ENCODE data around the gene DIP2C.

DIP2C gene

GRCh38 chr10:640673-641045 lies 48.8 kb downstream of the DIP2C start:
- Histone ChIP-seq H3K4me3 (ENCODE audit: low read depth, low read length) (no peak overlapping the region), H2BK5ac (ENCODE audit: low read depth, low read length, poor library complexity) (no peak overlapping the region), H3K23ac (ENCODE audit: low read length) (no peak overlapping the region), H3K27me3 (ENCODE audit: insufficient read depth, low read length) (no peaks in the 10 kb centered on the region), H3K14ac (ENCODE audit: low read length) (no peak overlapping the region), H3K18ac (ENCODE audit: low read length) (no peak overlapping the region), H3K36me3 (ENCODE audit: control insufficient read depth in 1 of 2, insufficient read depth in 2 of 2, low read length in 2 of 2) (no peaks in the 10 kb centered on the region), H2AK5ac (ENCODE audit: low read length) (no peak overlapping the region), H3K79me1 (ENCODE audit: low read length) (no peaks in the 10 kb centered on the region), H4K12ac (ENCODE audit: low read depth, low read length) (no peak overlapping the region), H3K4me1 (ENCODE audit: control insufficient read depth in 1 of 2, insufficient read depth in 2 of 2, low read length in 2 of 2) (peaks cover 3 to 7% of the 10 kb centered on the region in 2 experiments), H3K9ac (ENCODE audit: low read length) (no peak overlapping the region), H4K91ac (ENCODE audit: low read depth, low read length) (no peak overlapping the region), H2AFZ (ENCODE audit: insufficient read depth, low read length, poor library complexity) (no peak overlapping the region), H3K4me2 (ENCODE audit: low read length) (no peak overlapping the region), H3K4ac (ENCODE audit: low read depth, low read length) (no peak overlapping the region), H3K27ac (ENCODE audit: low read depth, low read length) (no peak overlapping the region), H2BK12ac (ENCODE audit: low read length) (no peak overlapping the region), H2BK120ac (ENCODE audit: insufficient read depth, low read length, poor library complexity) (no peak overlapping the region), H3K9me3 (ENCODE audit: insufficient read depth, low read depth, low read length) (peaks cover 4% of the 10 kb centered on the region), H3K79me2 (ENCODE audit: control insufficient read depth, insufficient read depth, low read length, poor library complexity) (peaks cover 3% of the 10 kb centered on the region), H4K8ac (ENCODE audit: low read depth, low read length) (no peak overlapping the region)
- no peak for DNase-seq
- no CpG with 5 or more reads among the region's 27 CpGs for WGBS (ENCODE audit: extremely low coverage, insufficient coverage, insufficient read length)

- no peak overlapping the region for H2BK120ac ChIP-seq (ENCODE audit: insufficient read depth, low read length, poor library complexity)
- no peak overlapping the region for H4K8ac ChIP-seq (ENCODE audit: low read depth, low read length)
- H4K91ac ChIP-seq (ENCODE audit: low read depth, low read length), result no peak overlapping the region
- H3K4me1 ChIP-seq (ENCODE audit: control insufficient read depth in 1 of 2, insufficient read depth in 2 of 2, low read length in 2 of 2), result peaks cover 3 to 7% of the 10 kb centered on the region in 2 experiments
- WGBS (ENCODE audit: extremely low coverage, insufficient coverage, insufficient read length), result no CpG with 5 or more reads among the region's 64 CpGs
- no peak overlapping the region for H3K4me3 ChIP-seq (ENCODE audit: low read depth, low read length)
- H3K79me1 ChIP-seq (ENCODE audit: low read length), result no peaks in the 10 kb centered on the region
- no peak overlapping the region for H3K14ac ChIP-seq (ENCODE audit: low read length)
- no peak overlapping the region for H3K4me2 ChIP-seq (ENCODE audit: low read length)
- no peak for DNase-seq
- no peak overlapping the region for H2AK5ac ChIP-seq (ENCODE audit: low read length)
- H3K79me2 ChIP-seq (ENCODE audit: control insufficient read depth, insufficient read depth, low read length, poor library complexity), result peaks cover 3% of the 10 kb centered on the region
- H2BK5ac ChIP-seq (ENCODE audit: low read depth, low read length, poor library complexity), result no peak overlapping the region
- no peak overlapping the region for H3K9ac ChIP-seq (ENCODE audit: low read length)
- no peak overlapping the region for H3K4ac ChIP-seq (ENCODE audit: low read depth, low read length)
- H3K23ac ChIP-seq (ENCODE audit: low read length), result no peak overlapping the region
- no peak overlapping the region for H4K12ac ChIP-seq (ENCODE audit: low read depth, low read length)
- H3K36me3 ChIP-seq (ENCODE audit: control insufficient read depth in 1 of 2, insufficient read depth in 2 of 2, low read length in 2 of 2), result no peaks in the 10 kb centered on the region
- no peak overlapping the region for H3K27ac ChIP-seq (ENCODE audit: low read depth, low read length)
- H2BK12ac ChIP-seq (ENCODE audit: low read length), result no peak overlapping the region
- H2AFZ ChIP-seq (ENCODE audit: insufficient read depth, low read length, poor library complexity), result no peak overlapping the region
- H3K27me3 ChIP-seq (ENCODE audit: insufficient read depth, low read length), result no peaks in the 10 kb centered on the region
- no peak overlapping the region for H3K18ac ChIP-seq (ENCODE audit: low read length)
- H3K9me3 ChIP-seq (ENCODE audit: insufficient read depth, low read depth, low read length), result peaks cover 4% of the 10 kb centered on the region
Observed at GRCh38 chr10:639751-640672, 49.5 kb downstream of the DIP2C start.

- no peaks in the 10 kb centered on the region for H3K27me3 ChIP-seq (ENCODE audit: insufficient read depth, low read length)
- H4K8ac ChIP-seq (ENCODE audit: low read depth, low read length), result no peak overlapping the region
- H2BK5ac ChIP-seq (ENCODE audit: low read depth, low read length, poor library complexity), result no peak overlapping the region
- no peak overlapping the region for H2BK12ac ChIP-seq (ENCODE audit: low read length)
- H3K14ac ChIP-seq (ENCODE audit: low read length), result no peak overlapping the region
- no peak overlapping the region for H4K91ac ChIP-seq (ENCODE audit: low read depth, low read length)
- H2BK120ac ChIP-seq (ENCODE audit: insufficient read depth, low read length, poor library complexity), result no peak overlapping the region
- no peak overlapping the region for H3K9ac ChIP-seq (ENCODE audit: low read length)
- H3K23ac ChIP-seq (ENCODE audit: low read length), result no peak overlapping the region
- no peak overlapping the region for H2AK5ac ChIP-seq (ENCODE audit: low read length)
- no peak overlapping the region for H3K4ac ChIP-seq (ENCODE audit: low read depth, low read length)
- H4K12ac ChIP-seq (ENCODE audit: low read depth, low read length), result no peak overlapping the region
- H3K4me3 ChIP-seq (ENCODE audit: low read depth, low read length), result no peak overlapping the region
- H3K4me1 ChIP-seq (ENCODE audit: control insufficient read depth in 1 of 2, insufficient read depth in 2 of 2, low read length in 2 of 2), result peaks cover 3 to 7% of the 10 kb centered on the region in 2 experiments
- H3K27ac ChIP-seq (ENCODE audit: low read depth, low read length), result no peak overlapping the region
- DNase-seq, result no peak
- H3K9me3 ChIP-seq (ENCODE audit: insufficient read depth, low read depth, low read length), result peaks cover 2% of the 10 kb centered on the region
- peaks cover 3% of the 10 kb centered on the region for H3K79me2 ChIP-seq (ENCODE audit: control insufficient read depth, insufficient read depth, low read length, poor library complexity)
- no peaks in the 10 kb centered on the region for H3K79me1 ChIP-seq (ENCODE audit: low read length)
- no CpG with 5 or more reads among the region's 42 CpGs for whole genome bisulfite sequencing (ENCODE audit: extremely low coverage, insufficient coverage, insufficient read length)
- no peak overlapping the region for H3K4me2 ChIP-seq (ENCODE audit: low read length)
- no peak overlapping the region for H3K18ac ChIP-seq (ENCODE audit: low read length)
- H3K36me3 ChIP-seq (ENCODE audit: control insufficient read depth in 1 of 2, insufficient read depth in 2 of 2, low read length in 2 of 2), result no peaks in the 10 kb centered on the region
- H2AFZ ChIP-seq (ENCODE audit: insufficient read depth, low read length, poor library complexity), result no peak overlapping the region
Observed at GRCh38 chr10:639001-639750, 50.3 kb downstream of the DIP2C start.

GRCh38 chr10:637771-638195 lies 51.7 kb downstream of the DIP2C start:
- no peak overlapping the region for H4K91ac ChIP-seq (ENCODE audit: low read depth, low read length)
- H3K79me2 ChIP-seq (ENCODE audit: control insufficient read depth, insufficient read depth, low read length, poor library complexity), result peaks cover 3% of the 10 kb centered on the region
- WGBS (ENCODE audit: extremely low coverage, insufficient coverage, insufficient read length), result no CpG with 5 or more reads among the region's 9 CpGs

More at GRCh38 chr10:637771-638195, 51.7 kb downstream of the DIP2C start:
- Histone ChIP-seq H3K27ac (ENCODE audit: low read depth, low read length) (no peak overlapping the region), H3K79me1 (ENCODE audit: low read length) (no peaks in the 10 kb centered on the region), H3K4me2 (ENCODE audit: low read length) (no peak overlapping the region), H3K36me3 (ENCODE audit: control insufficient read depth in 1 of 2, insufficient read depth in 2 of 2, low read length in 2 of 2) (no peaks in the 10 kb centered on the region), H3K18ac (ENCODE audit: low read length) (no peak overlapping the region), H3K23ac (ENCODE audit: low read length) (no peak overlapping the region), H3K9ac (ENCODE audit: low read length) (no peak overlapping the region), H2BK12ac (ENCODE audit: low read length) (no peak overlapping the region), H3K9me3 (ENCODE audit: insufficient read depth, low read depth, low read length) (peaks cover 2% of the 10 kb centered on the region), H3K14ac (ENCODE audit: low read length) (no peak overlapping the region), H2BK120ac (ENCODE audit: insufficient read depth, low read length, poor library complexity) (no peak overlapping the region), H4K12ac (ENCODE audit: low read depth, low read length) (no peak overlapping the region), H3K4me3 (ENCODE audit: low read depth, low read length) (no peak overlapping the region), H4K8ac (ENCODE audit: low read depth, low read length) (no peak overlapping the region), H2AFZ (ENCODE audit: insufficient read depth, low read length, poor library complexity) (no peak overlapping the region), H2AK5ac (ENCODE audit: low read length) (no peak overlapping the region), H3K4ac (ENCODE audit: low read depth, low read length) (no peak overlapping the region), H2BK5ac (ENCODE audit: low read depth, low read length, poor library complexity) (no peak overlapping the region), H3K4me1 (ENCODE audit: control insufficient read depth in 1 of 2, insufficient read depth in 2 of 2, low read length in 2 of 2) (peaks cover 3 to 7% of the 10 kb centered on the region in 2 experiments), H3K27me3 (ENCODE audit: insufficient read depth, low read length) (no peaks in the 10 kb centered on the region)
- DNase-seq, result no peak

All from trophoblast cell (in vitro differentiated cells and primary cell).